ENCODE data around the gene KDM3A. TPM values are rescaled to one million over a fixed set of nuclear protein-coding genes. Genes with fewer than 3 reads are reported as not detected.

Gene KDM3A
- total and polyA plus RNA-seq, 2 experiments from 2014 or later: 8.9 to 21.8 TPM

DNA sequence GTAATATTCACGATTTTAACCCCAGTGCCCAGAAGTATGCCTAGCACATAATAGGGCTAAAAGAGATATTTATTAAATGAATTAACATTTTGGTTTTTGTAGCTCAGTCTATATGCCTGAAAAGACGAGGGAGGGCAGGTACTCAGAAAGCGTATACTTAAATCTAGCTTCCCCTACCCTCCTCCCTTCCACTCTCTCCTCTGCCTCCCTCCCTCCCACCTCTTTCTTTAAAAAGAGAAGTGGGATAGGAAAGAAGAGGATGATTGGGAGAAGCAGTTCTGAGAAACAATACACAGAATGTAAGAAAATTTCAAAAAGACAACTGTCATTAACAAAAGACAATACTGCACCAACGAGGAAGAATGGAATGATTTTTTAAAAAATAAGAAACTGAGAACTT, 82.3 kb downstream of the KDM3A start:
- Histone ChIP-seq H3K4me3 (no peak overlapping the region), H3K4me1 (ENCODE audit: insufficient read depth) (no peaks in the 10 kb centered on the region), H3K9me2 (ENCODE audit: insufficient read depth) (no peaks in the 10 kb centered on the region), H3K27me3 (ENCODE audit: insufficient read depth) (no peaks in the 10 kb centered on the region), H3K4me2 (no peak overlapping the region), H3K79me2 (replicated peaks; ENCODE audit: insufficient read depth) (no peaks in the 10 kb centered on the region), H3F3A (replicated peaks; ENCODE audit: low read depth) (no peaks in the 10 kb centered on the region), H3K27ac (ENCODE audit: low read depth) (no peak overlapping the region), H2AFZ (no peak overlapping the region), H4K20me1 (replicated peaks; ENCODE audit: insufficient read depth) (no peaks in the 10 kb centered on the region), H3K36me3 (ENCODE audit: insufficient read depth) (peaks cover 5% of the 10 kb centered on the region; the same call in 1 of the 2 replicates)
- TF ChIP-seq, protein P1, sequence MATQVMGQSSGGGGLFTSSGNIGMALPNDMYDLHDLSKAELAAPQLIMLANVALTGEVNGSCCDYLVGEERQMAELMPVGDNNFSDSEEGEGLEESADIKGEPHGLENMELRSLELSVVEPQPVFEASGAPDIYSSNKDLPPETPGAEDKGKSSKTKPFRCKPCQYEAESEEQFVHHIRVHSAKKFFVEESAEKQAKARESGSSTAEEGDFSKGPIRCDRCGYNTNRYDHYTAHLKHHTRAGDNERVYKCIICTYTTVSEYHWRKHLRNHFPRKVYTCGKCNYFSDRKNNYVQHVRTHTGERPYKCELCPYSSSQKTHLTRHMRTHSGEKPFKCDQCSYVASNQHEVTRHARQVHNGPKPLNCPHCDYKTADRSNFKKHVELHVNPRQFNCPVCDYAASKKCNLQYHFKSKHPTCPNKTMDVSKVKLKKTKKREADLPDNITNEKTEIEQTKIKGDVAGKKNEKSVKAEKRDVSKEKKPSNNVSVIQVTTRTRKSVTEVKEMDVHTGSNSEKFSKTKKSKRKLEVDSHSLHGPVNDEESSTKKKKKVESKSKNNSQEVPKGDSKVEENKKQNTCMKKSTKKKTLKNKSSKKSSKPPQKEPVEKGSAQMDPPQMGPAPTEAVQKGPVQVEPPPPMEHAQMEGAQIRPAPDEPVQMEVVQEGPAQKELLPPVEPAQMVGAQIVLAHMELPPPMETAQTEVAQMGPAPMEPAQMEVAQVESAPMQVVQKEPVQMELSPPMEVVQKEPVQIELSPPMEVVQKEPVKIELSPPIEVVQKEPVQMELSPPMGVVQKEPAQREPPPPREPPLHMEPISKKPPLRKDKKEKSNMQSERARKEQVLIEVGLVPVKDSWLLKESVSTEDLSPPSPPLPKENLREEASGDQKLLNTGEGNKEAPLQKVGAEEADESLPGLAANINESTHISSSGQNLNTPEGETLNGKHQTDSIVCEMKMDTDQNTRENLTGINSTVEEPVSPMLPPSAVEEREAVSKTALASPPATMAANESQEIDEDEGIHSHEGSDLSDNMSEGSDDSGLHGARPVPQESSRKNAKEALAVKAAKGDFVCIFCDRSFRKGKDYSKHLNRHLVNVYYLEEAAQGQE (IDR thresholded peaks at IDR 0.05; ENCODE audit: unreplicated experiment): no peak
- TF ChIP-seq JUNB (IDR thresholded peaks at IDR 0.05; ENCODE audit: unreplicated experiment): no peak
- no peak for TF ChIP-seq EZH2phosphoT487 (IDR thresholded peaks at IDR 0.05; ENCODE audit: unreplicated experiment)
- TF ChIP-seq CREB1 (CRISPR knock-in tag; IDR thresholded peaks at IDR 0.05; ENCODE audit: low read depth): no peak
- TF ChIP-seq ZNF114 (CRISPR knock-in tag; IDR thresholded peaks at IDR 0.05): no peak
- TF ChIP-seq, protein P2, sequence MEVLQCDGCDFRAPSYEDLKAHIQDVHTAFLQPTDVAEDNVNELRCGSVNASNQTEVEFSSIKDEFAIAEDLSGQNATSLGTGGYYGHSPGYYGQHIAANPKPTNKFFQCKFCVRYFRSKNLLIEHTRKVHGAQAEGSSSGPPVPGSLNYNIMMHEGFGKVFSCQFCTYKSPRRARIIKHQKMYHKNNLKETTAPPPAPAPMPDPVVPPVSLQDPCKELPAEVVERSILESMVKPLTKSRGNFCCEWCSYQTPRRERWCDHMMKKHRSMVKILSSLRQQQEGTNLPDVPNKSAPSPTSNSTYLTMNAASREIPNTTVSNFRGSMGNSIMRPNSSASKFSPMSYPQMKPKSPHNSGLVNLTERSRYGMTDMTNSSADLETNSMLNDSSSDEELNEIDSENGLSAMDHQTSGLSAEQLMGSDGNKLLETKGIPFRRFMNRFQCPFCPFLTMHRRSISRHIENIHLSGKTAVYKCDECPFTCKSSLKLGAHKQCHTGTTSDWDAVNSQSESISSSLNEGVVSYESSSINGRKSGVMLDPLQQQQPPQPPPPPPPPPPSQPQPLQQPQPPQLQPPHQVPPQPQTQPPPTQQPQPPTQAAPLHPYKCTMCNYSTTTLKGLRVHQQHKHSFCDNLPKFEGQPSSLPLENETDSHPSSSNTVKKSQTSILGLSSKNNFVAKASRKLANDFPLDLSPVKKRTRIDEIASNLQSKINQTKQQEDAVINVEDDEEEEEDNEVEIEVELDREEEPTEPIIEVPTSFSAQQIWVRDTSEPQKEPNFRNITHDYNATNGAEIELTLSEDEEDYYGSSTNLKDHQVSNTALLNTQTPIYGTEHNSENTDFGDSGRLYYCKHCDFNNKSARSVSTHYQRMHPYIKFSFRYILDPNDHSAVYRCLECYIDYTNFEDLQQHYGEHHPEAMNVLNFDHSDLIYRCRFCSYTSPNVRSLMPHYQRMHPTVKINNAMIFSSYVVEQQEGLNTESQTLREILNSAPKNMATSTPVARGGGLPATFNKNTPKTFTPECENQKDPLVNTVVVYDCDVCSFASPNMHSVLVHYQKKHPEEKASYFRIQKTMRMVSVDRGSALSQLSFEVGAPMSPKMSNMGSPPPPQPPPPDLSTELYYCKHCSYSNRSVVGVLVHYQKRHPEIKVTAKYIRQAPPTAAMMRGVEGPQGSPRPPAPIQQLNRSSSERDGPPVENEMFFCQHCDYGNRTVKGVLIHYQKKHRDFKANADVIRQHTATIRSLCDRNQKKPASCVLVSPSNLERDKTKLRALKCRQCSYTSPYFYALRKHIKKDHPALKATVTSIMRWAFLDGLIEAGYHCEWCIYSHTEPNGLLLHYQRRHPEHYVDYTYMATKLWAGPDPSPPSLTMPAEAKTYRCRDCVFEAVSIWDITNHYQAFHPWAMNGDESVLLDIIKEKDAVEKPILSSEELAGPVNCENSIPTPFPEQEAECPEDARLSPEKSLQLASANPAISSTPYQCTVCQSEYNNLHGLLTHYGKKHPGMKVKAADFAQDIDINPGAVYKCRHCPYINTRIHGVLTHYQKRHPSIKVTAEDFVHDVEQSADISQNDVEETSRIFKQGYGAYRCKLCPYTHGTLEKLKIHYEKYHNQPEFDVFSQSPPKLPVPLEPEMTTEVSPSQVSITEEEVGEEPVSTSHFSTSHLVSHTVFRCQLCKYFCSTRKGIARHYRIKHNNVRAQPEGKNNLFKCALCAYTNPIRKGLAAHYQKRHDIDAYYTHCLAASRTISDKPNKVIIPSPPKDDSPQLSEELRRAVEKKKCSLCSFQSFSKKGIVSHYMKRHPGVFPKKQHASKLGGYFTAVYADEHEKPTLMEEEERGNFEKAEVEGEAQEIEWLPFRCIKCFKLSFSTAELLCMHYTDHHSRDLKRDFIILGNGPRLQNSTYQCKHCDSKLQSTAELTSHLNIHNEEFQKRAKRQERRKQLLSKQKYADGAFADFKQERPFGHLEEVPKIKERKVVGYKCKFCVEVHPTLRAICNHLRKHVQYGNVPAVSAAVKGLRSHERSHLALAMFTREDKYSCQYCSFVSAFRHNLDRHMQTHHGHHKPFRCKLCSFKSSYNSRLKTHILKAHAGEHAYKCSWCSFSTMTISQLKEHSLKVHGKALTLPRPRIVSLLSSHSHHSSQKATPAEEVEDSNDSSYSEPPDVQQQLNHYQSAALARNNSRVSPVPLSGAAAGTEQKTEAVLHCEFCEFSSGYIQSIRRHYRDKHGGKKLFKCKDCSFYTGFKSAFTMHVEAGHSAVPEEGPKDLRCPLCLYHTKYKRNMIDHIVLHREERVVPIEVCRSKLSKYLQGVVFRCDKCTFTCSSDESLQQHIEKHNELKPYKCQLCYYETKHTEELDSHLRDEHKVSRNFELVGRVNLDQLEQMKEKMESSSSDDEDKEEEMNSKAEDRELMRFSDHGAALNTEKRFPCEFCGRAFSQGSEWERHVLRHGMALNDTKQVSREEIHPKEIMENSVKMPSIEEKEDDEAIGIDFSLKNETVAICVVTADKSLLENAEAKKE (CRISPR knock-in tag; IDR thresholded peaks at IDR 0.05): no peak
- TF ChIP-seq NANOG (IDR thresholded peaks at IDR 0.05; ENCODE audit: borderline replicate concordance): no peak
- no peak for TF ChIP-seq POLR2AphosphoS5 (IDR thresholded peaks at IDR 0.05; ENCODE audit: low read depth)
- TF ChIP-seq ZNF331 (CRISPR knock-in tag; IDR thresholded peaks at IDR 0.05; ENCODE audit: low read depth): no peak
- TF ChIP-seq STAT1 (IDR thresholded peaks at IDR 0.05; ENCODE audit: unreplicated experiment): no peak
- TF ChIP-seq EZH2 (IDR thresholded peaks at IDR 0.05; ENCODE audit: low read depth, unreplicated experiment): no peak
- TF ChIP-seq, protein P3, sequence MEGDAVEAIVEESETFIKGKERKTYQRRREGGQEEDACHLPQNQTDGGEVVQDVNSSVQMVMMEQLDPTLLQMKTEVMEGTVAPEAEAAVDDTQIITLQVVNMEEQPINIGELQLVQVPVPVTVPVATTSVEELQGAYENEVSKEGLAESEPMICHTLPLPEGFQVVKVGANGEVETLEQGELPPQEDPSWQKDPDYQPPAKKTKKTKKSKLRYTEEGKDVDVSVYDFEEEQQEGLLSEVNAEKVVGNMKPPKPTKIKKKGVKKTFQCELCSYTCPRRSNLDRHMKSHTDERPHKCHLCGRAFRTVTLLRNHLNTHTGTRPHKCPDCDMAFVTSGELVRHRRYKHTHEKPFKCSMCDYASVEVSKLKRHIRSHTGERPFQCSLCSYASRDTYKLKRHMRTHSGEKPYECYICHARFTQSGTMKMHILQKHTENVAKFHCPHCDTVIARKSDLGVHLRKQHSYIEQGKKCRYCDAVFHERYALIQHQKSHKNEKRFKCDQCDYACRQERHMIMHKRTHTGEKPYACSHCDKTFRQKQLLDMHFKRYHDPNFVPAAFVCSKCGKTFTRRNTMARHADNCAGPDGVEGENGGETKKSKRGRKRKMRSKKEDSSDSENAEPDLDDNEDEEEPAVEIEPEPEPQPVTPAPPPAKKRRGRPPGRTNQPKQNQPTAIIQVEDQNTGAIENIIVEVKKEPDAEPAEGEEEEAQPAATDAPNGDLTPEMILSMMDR (conservative IDR thresholded peaks at IDR 0.05; ENCODE audit: low read depth in 2 of 2): no peak
- TF ChIP-seq, protein P4, sequence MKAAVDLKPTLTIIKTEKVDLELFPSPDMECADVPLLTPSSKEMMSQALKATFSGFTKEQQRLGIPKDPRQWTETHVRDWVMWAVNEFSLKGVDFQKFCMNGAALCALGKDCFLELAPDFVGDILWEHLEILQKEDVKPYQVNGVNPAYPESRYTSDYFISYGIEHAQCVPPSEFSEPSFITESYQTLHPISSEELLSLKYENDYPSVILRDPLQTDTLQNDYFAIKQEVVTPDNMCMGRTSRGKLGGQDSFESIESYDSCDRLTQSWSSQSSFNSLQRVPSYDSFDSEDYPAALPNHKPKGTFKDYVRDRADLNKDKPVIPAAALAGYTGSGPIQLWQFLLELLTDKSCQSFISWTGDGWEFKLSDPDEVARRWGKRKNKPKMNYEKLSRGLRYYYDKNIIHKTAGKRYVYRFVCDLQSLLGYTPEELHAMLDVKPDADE (IDR thresholded peaks at IDR 0.05): no peak
- peaks cover 5% of the 10 kb centered on the region for H3K9me3 Mint-ChIP-seq
- peaks cover 3% of the 10 kb centered on the region; the same call in 1 of the 3 replicates for H3K4me1 Mint-ChIP-seq
- no peaks in the 10 kb centered on the region; the same call in 2 of the 3 replicates for H3K36me3 Mint-ChIP-seq (ENCODE audit: low read depth)
- H3K27me3 Mint-ChIP-seq (ENCODE audit: insufficient read depth, low read depth, poor library complexity): no peaks in the 10 kb centered on the region
- H3K4me3 Mint-ChIP-seq: no peak overlapping the region
- no peak overlapping the region for H3K27ac Mint-ChIP-seq
- ATAC-seq (no peak), DNase-seq (ENCODE audit: low spot score) (no peak)
